ENCODE measurements around the gene PFKP.
"Not testable (repeated sequence)": the region's sequence is repeated elsewhere in the genome, so short reads cannot be mapped to it uniquely, and the experiment has no call there.

PFKP gene

DNA sequence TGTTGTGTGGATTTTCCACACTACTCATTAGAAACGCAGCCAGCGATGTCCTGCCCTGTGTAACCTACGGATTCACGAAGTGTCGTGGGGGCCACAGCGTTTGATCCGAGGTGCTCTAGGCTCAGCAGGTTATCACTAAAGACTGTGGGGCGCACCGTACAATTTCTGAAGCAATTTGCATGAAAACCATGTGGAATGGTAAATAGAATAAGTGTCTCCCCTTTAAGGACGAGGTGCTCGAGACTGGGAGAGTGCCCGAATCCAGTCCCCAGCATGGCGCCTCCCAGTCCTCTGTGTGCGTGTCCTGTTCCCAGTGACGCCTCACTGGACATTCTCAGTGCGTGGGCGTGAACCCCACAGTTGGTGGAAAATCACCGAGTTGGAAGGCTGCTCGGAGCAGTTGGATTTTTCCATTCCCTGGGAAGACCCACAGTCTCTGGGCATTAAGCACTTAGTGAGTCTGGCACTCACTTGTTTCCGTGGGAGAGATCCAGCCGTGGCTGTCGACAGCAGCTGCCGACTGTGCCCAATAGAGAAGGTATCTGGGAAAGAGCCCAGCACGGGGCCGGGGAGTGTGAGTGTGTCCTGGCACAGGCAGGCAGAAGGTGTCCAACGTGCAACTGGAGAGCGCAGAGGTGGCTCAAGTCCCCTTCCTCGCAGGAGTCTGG lies 37.0 kb downstream of the PFKP start:
- Histone ChIP-seq H3K4me2 (ENCODE audit: low read length) (no peak overlapping the region), H4K20me1 (ENCODE audit: insufficient read depth, low read length) (0 out of 2 replicates have a peak, but pooled peaks cover 4% of the 10 kb centered on the region), H3K27ac (ENCODE audit: low read length) (no peak overlapping the region), H3K9me3 (ENCODE audit: insufficient read depth, low read length) (no peaks in the 10 kb centered on the region), H3K79me2 (ENCODE audit: low read length) (peaks cover 4% of the 10 kb centered on the region; the same call in 1 of the 2 replicates), H2AFZ (ENCODE audit: low read depth, low read length) (no peak overlapping the region), H3K4me1 (ENCODE audit: low read length) (no peaks in the 10 kb centered on the region), H3K36me3 (replicated peaks; ENCODE audit: low read depth, low read length) (peaks cover 49% of the 10 kb centered on the region), H3K9ac (ENCODE audit: low read length) (no peak overlapping the region), H3K4me3 (ENCODE audit: low read length) (no peak overlapping the region), H3K27me3 (ENCODE audit: low read depth, low read length) (no peaks in the 10 kb centered on the region)
- TF ChIP-seq EZH2phosphoT487 (IDR thresholded peaks at IDR 0.05; ENCODE audit: low read depth) = no peak
- TF ChIP-seq, protein P1, sequence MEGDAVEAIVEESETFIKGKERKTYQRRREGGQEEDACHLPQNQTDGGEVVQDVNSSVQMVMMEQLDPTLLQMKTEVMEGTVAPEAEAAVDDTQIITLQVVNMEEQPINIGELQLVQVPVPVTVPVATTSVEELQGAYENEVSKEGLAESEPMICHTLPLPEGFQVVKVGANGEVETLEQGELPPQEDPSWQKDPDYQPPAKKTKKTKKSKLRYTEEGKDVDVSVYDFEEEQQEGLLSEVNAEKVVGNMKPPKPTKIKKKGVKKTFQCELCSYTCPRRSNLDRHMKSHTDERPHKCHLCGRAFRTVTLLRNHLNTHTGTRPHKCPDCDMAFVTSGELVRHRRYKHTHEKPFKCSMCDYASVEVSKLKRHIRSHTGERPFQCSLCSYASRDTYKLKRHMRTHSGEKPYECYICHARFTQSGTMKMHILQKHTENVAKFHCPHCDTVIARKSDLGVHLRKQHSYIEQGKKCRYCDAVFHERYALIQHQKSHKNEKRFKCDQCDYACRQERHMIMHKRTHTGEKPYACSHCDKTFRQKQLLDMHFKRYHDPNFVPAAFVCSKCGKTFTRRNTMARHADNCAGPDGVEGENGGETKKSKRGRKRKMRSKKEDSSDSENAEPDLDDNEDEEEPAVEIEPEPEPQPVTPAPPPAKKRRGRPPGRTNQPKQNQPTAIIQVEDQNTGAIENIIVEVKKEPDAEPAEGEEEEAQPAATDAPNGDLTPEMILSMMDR (IDR thresholded peaks at IDR 0.05; ENCODE audit: low read depth, low read length) = no peak

DNA sequence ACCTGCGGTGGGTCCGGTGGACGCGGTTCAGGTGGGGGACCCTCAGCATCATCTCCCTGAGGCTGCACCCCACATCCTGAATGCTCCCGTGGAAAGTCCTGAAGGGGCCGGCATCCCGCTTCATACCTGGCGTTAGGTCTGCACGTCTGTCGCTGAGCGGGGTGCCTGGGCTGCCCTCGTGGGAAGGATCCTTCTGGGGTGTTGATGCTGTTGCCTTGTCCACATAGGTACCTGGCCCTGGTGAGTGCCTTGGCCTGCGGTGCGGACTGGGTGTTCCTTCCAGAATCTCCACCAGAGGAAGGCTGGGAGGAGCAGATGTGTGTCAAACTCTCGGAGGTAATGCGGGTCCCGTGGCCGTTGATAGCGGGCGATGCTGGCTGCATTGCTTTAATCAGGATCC lies 37.8 kb downstream of the PFKP start:
- Histone ChIP-seq H3K36me3 (replicated peaks; ENCODE audit: low read depth, low read length) (peaks cover 48% of the 10 kb centered on the region), H4K20me1 (ENCODE audit: insufficient read depth, low read length) (no peaks in the 10 kb centered on the region), H3K27me3 (ENCODE audit: low read depth, low read length) (no peaks in the 10 kb centered on the region), H3K4me1 (ENCODE audit: low read length) (no peaks in the 10 kb centered on the region), H3K79me2 (ENCODE audit: low read length) (no peaks in the 10 kb centered on the region), H3K9me3 (ENCODE audit: insufficient read depth, low read length) (no peaks in the 10 kb centered on the region), H2AFZ (ENCODE audit: low read depth, low read length) (no peak overlapping the region), H3K4me2 (ENCODE audit: low read length) (no peak overlapping the region), H3K9ac (ENCODE audit: low read length) (no peak overlapping the region), H3K27ac (ENCODE audit: low read length) (no peak overlapping the region), H3K4me3 (ENCODE audit: low read length) (no peak overlapping the region)
- TF ChIP-seq EZH2phosphoT487 (IDR thresholded peaks at IDR 0.05; ENCODE audit: low read depth) = no peak
- TF ChIP-seq, protein P1 (IDR thresholded peaks at IDR 0.05; ENCODE audit: low read depth, low read length) = no peak

DNA sequence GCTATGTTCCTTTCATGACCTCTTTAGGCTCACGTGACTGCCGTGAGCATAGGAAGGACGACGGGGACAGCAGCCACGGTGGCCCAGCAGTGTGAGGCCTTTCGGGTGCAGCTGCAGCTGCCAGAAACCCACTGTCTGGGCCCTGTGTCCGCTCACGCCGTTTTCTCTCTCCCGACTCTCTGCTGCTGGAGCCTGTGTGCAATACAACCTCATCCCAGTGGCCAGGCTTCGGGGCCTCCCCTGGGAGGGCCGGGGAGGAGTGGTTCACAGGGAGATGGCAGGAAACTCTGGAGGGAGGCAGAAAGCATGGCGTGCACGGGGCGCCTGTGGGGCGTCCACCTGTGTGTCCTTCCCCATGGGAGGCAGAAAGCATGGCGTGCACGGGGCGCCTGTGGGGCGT lies 38.6 kb downstream of the PFKP start:
- Histone ChIP-seq H3K4me1 (ENCODE audit: low read length) (no peaks in the 10 kb centered on the region), H3K36me3 (replicated peaks; ENCODE audit: low read depth, low read length) (peaks cover 54% of the 10 kb centered on the region)

DNA sequence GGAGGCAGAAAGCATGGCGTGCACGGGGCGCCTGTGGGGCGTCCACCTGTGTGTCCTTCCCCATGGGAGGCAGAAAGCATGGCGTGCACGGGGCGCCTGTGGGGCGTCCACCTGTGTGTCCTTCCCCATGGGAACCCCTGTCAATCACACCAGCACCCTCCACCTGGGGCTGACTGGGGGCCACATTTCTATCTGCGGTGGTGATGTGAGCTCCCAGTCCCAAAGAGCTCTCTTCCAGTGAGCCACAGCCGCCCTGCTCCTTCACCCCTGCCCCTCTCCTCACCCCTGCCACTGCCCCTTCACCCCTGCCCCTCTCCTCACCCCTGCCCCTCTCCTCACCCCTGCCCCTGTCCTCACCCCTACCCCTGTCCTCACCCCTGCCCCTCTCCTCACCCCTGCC lies 39.0 kb downstream of the PFKP start:
- H4K20me1 ChIP-seq (ENCODE audit: insufficient read depth, low read length); H3K27me3 ChIP-seq (ENCODE audit: low read depth, low read length); H3K4me1 ChIP-seq (ENCODE audit: low read length); H3K4me3 ChIP-seq (ENCODE audit: low read length); H3K79me2 ChIP-seq (ENCODE audit: low read length); H3K9ac ChIP-seq (ENCODE audit: low read length); H3K27ac ChIP-seq (ENCODE audit: low read length); H2AFZ ChIP-seq (ENCODE audit: low read depth, low read length); H3K9me3 ChIP-seq (ENCODE audit: insufficient read depth, low read length); H3K4me2 ChIP-seq (ENCODE audit: low read length): not testable (repeated sequence)
- peaks cover 55% of the 10 kb centered on the region for H3K36me3 ChIP-seq (replicated peaks; ENCODE audit: low read depth, low read length)

More for the DNA sequence above, 38.6 kb downstream of the PFKP start:
- H3K9me3 ChIP-seq (ENCODE audit: insufficient read depth, low read length) = no peaks in the 10 kb centered on the region
- no peak overlapping the region for H3K4me2 ChIP-seq (ENCODE audit: low read length)
- TF ChIP-seq, protein P1 (IDR thresholded peaks at IDR 0.05; ENCODE audit: low read depth, low read length) = no peak
- TF ChIP-seq EZH2phosphoT487 (IDR thresholded peaks at IDR 0.05; ENCODE audit: low read depth) = no peak
- H4K20me1 ChIP-seq (ENCODE audit: insufficient read depth, low read length) = 0 out of 2 replicates have a peak, but pooled peaks cover 5% of the 10 kb centered on the region
- no peaks in the 10 kb centered on the region for H3K27me3 ChIP-seq (ENCODE audit: low read depth, low read length)
- H3K4me3 ChIP-seq (ENCODE audit: low read length) = no peak overlapping the region
- no peak overlapping the region for H2AFZ ChIP-seq (ENCODE audit: low read depth, low read length)
- no peaks in the 10 kb centered on the region for H3K79me2 ChIP-seq (ENCODE audit: low read length)
- H3K27ac ChIP-seq (ENCODE audit: low read length) = no peak overlapping the region
- no peak overlapping the region for H3K9ac ChIP-seq (ENCODE audit: low read length)

Data from OCI-LY3 (cell line).